ENCODE results near the gene SPTLC3.

SPTLC3 gene

GRCh38 chr20:13205425-13205824 lies 196.7 kb downstream of the SPTLC3 start:
- DNase-seq: no peak

DNA sequence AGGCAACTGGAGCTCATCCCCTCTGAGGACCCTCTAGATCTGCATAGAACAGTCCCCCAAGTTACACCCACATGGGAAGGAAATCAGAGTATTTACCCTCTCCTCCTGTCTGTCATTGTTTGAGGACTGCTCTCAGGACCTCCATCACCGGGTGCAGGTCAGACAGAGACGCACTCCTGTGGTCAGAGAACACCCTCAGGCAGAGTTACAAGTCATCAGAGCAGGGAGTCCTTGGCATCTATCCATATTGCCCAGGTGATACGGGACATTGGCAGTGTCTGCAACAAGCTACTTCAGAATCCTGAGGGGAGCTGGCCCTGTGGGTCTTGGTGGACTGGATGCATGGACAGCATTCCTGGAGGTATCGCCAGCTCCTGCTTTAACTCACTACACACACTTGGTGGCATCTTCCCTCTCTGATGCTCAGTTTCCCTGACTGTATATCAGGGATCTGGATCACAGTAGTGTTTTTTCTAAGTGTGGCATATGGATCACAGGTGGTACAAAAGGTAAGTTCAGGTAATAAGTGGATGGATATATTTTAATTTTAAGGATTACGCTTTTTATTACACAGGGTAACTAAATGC lies 197.2 kb downstream of the SPTLC3 start:
- no peak for DNase-seq

DNA sequence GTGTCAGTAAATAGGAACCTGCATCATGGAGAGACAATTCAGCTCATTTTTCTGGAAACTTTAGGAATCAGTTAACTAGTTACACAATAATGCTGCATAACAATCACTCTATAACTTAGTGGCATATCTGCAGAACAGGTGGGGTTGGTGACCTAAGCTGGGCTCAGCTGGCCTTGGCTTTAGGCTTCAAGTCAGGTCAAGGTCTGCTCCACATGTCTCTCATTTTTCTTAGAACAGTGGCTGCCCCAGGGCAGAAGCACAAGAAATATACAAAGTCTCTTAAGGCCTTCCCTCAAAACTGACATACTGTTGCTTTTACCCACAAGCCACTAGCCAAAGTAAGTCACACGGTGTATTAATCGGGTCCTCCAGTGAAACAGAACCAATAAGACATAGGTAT lies 198.2 kb downstream of the SPTLC3 start:
- DNase-seq: no peak

DNA sequence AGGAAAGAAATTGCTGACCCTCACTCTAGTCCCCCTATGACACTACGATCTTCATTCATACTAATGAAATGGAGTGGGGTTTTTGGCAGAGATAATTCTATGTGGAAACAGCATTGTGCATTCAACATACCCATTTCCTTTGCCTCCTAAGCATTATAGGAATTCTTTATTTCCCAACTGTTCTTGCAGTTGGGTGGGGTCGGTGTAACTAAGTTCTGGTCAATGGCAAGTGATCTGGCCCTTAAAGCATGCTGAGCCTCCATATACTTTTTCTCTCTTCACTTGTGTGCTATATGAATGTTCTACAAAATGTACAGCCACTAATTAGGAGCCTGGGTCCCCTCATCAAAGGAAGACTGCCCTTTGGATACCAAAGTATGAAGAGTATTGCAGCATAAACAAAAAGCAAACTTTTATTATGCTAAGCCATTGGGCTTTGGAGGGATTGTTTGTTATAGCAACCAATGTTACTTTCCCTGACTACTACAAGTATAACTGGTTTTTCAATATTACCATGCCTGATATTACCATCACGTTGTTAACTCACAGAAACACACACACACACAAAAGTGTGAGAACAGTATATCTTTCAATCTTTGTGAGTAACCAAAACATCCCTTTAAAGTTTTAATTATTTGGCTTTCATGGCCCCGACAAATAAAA lies 203.3 kb downstream of the SPTLC3 start:
- DNase-seq: no peak

DNA sequence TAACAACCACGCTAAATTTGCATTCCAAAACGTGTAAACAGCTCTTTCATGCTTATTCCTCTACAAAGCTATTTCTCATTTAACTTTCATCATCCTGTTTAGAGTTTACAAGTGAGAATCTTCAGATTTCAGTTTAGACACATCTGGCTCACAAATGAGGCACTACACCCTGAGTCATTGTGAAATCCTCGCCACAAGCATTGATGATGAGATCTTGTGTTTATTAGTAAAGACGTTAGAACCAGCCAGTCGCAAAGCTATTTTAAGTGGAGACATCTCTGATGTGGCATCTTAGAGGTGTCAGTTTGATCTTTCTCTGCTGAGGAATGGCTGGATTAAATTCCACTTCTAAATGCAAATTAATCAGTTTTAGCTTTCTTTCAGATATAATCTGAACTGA lies 204.0 kb downstream of the SPTLC3 start:
- no peak for DNase-seq

GRCh38 chr20:13213335-13213734 lies 204.6 kb downstream of the SPTLC3 start:
- DNase-seq: no peak

DNA sequence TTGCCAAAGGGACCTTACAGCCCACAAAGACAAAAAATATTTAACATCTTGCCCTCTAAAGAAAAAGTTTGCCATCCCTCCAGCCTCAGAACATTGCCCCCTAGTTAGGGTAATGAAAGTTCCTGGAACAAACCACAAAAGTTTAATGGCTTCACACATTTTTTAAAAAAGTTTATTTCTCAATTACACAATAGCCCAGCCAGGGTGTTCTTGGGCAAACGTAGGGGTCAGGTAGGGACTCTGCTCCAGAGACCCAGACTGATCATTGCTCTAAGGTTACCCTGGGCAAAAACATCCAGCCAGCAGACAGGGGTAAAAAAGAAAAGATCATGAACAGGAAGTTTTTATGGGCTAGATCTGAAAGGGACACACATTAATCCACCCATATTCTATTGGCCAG lies 207.8 kb downstream of the SPTLC3 start:
- no peak for DNase-seq
